A673 (cell line): ENCODE measurements around the gene MLF1. TPM values are rescaled to one million over a fixed set of nuclear protein-coding genes. Genes with fewer than 3 reads are reported as not detected.

Source experiments
- BruUV-seq: library from RNA; stranded (reverse); fragments of 400-500 nt; replicated peaks from 2 replicates; lab custom pipeline; 2021; lab: Mats Ljungman, UMichigan
- CTCF ChIA-PET: fragments of 300-600 bp; sonication (Branson Sonifier 250); formaldehyde crosslinking; loops from one replicate; lab custom pipeline; 2022; ENCODE audit warnings: antibody characterized with exemption; lab: Charles Lee
- POLR2A ChIA-PET: fragments of 300-600 bp; sonication (Branson Sonifier 250); formaldehyde crosslinking; loops from one replicate; lab custom pipeline; 2022; ENCODE audit warnings: antibody characterized with exemption; ENCODE audit not compliant: low non-redundant PET; lab: Charles Lee
- DNase-seq: peaks from one replicate; pipeline ENCODE4 v3.0.0-alpha.2; 2015; ENCODE audit warnings: low spot score
- H3K27ac ChIP-seq: fragments of 200-600 bp; sonication (generic); 2 replicates; pipeline ENCODE4 v1.5.1; 2016; ENCODE audit warnings: mixed run types, low read depth, mild to moderate bottlenecking, mixed read lengths, antibody characterized with exemption, low read length; ENCODE audit not compliant: poor library complexity, severe bottlenecking
- H3K27me3 ChIP-seq: fragments of 200-600 bp; sonication (generic); replicated peaks from 2 replicates; pipeline ENCODE4 v1.6.1; 2017; ENCODE audit warnings: mixed run types, low read depth, mild to moderate bottlenecking, mixed read lengths, antibody characterized with exemption, low read length; ENCODE audit not compliant: insufficient read depth, poor library complexity
- H3K36me3 ChIP-seq: fragments of 200-600 bp; sonication (generic); 2 replicates; pipeline ENCODE4 v1.6.1; 2016; ENCODE audit warnings: mixed run types, mild to moderate bottlenecking, mixed read lengths, antibody characterized with exemption, low read length; ENCODE audit not compliant: insufficient read depth, poor library complexity, severe bottlenecking
- H3K4me1 ChIP-seq: fragments of 200-600 bp; sonication (generic); 2 replicates; pipeline ENCODE4 v1.6.1; 2017; ENCODE audit warnings: mixed run types, mild to moderate bottlenecking, mixed read lengths, antibody characterized with exemption, low read length; ENCODE audit not compliant: insufficient read depth, poor library complexity, severe bottlenecking
- H3K4me3 ChIP-seq: fragments of 200-600 bp; sonication (generic); 2 replicates; pipeline ENCODE4 v1.5.1; 2016; ENCODE audit warnings: low read depth, mixed run types, mild to moderate bottlenecking, mixed read lengths, low read length; ENCODE audit not compliant: poor library complexity, severe bottlenecking
- H3K9me3 ChIP-seq: fragments of 200-600 bp; sonication (generic); 2 replicates; pipeline ENCODE4 v1.6.1; 2016; ENCODE audit warnings: mixed run types, low read depth, mild to moderate bottlenecking, mixed read lengths, antibody characterized with exemption, low read length; ENCODE audit not compliant: poor library complexity, severe bottlenecking
- CTCF ChIP-seq: fragments of 300-800, 200-600 bp; sonication (generic); conservative IDR thresholded peaks from 2 replicates; pipeline ENCODE4 v1.5.1; 2017; ENCODE audit warnings: low read depth, mild to moderate bottlenecking, antibody characterized with exemption, low read length, moderate library complexity, mixed read lengths
- EZH2 ChIP-seq: fragments of 200-600 bp; sonication (generic); IDR thresholded peaks from 2 replicates; pipeline ENCODE4 v1.6.1; 2017; ENCODE audit warnings: borderline replicate concordance, low read depth, mild to moderate bottlenecking, mixed read lengths, antibody characterized with exemption, low read length; ENCODE audit not compliant: poor library complexity, severe bottlenecking
- intact Hi-C: fragments of 100-400 bp; cut with micrococcal nuclease; formaldehyde crosslinking; loops from one replicate; pipeline ENCODE4 v1.10.0; 2022; ENCODE audit not compliant: unreplicated experiment
- total RNA-seq: library from RNA; stranded (reverse); gene quantifications from 2 replicates; pipeline ENCODE4 v1.2.3, GENCODE V29; 2021

Gene MLF1
- total RNA-seq, 1 experiment from 2014 or later = 5.0 TPM

- intact Hi-C loops = no loop called here
- CTCF ChIA-PET = no interaction called here
- Histone ChIP-seq H3K4me1 (no peaks in the 10 kb centered on the region), H3K9me3 (no peaks in the 10 kb centered on the region), H3K4me3 (no peak overlapping the region), H3K27me3 (no peaks in the 10 kb centered on the region), H3K27ac (no peak overlapping the region), H3K36me3 (no peaks in the 10 kb centered on the region)
- POLR2A ChIA-PET = no interaction called here
- DNase-seq = no peak
- BruUV-seq = no TSS peak
- TF ChIP-seq EZH2 (no peak), CTCF (no peak)
Observed at GRCh38 chr3:158560979-158561378, 10.0 kb upstream of the MLF1 start.

- no peak for DNase-seq
- no peak overlapping the region for H3K4me3 ChIP-seq
- intact Hi-C loops = no loop called here
- H3K4me1 ChIP-seq = no peaks in the 10 kb centered on the region
- no peaks in the 10 kb centered on the region for H3K27me3 ChIP-seq
- H3K36me3 ChIP-seq = no peaks in the 10 kb centered on the region
- POLR2A ChIA-PET = no interaction called here
- no peak for TF ChIP-seq CTCF
- no peak for TF ChIP-seq EZH2
- CTCF ChIA-PET = no interaction called here
- H3K27ac ChIP-seq = no peak overlapping the region
- BruUV-seq = no TSS peak
- no peaks in the 10 kb centered on the region for H3K9me3 ChIP-seq
Observed at GRCh38 chr3:158562674-158563073, 8.3 kb upstream of the MLF1 start.

- Histone ChIP-seq H3K36me3 (no peaks in the 10 kb centered on the region), H3K27me3 (no peaks in the 10 kb centered on the region), H3K4me3 (no peak overlapping the region), H3K9me3 (no peaks in the 10 kb centered on the region), H3K27ac (no peak overlapping the region), H3K4me1 (no peaks in the 10 kb centered on the region)
- intact Hi-C loops = no loop called here
- DNase-seq = no peak
- TF ChIP-seq EZH2 (no peak), CTCF (no peak)
- ChIA-PET POLR2A (no interaction called here), CTCF (no interaction called here)
- BruUV-seq = no TSS peak
Observed at GRCh38 chr3:158563076-158563475, 7.9 kb upstream of the MLF1 start.
